Measurements from ENCODE around the gene CPNE7. TPM values are rescaled to one million over a fixed set of nuclear protein-coding genes. Genes with fewer than 3 reads are reported as not detected.

The CPNE7 gene
- total and polyA plus RNA-seq, 2 of the 13 experiments (the other 11 are each of a cell fraction or from before 2014, with no cell fraction given) = 0.59 TPM; not detected in 1

GRCh38 chr16:89572485-89573205 is 2.9 kb upstream of the CPNE7 start (continued):
- TF ChIP-seq RXRB (CRISPR knock-in tag; IDR thresholded peaks at IDR 0.05; ENCODE audit: borderline replicate concordance) (peak; percentile 52), ZNF570 (CRISPR knock-in tag; IDR thresholded peaks at IDR 0.05; ENCODE audit: borderline replicate concordance) (no peak), CEBPG (CRISPR knock-in tag; IDR thresholded peaks at IDR 0.05) (no peak), CTCF (CRISPR knock-in tag; IDR thresholded peaks at IDR 0.05) (no peak), ZNF597 (CRISPR knock-in tag; IDR thresholded peaks at IDR 0.05) (no peak), ZKSCAN5 (CRISPR knock-in tag; IDR thresholded peaks at IDR 0.05) (0 out of 2 replicates have a peak, but pooled peaks have one; percentile 61), ESRRA (CRISPR knock-in tag; IDR thresholded peaks at IDR 0.05; ENCODE audit: low read depth) (peak; percentile 91), ZNF317 (CRISPR knock-in tag; IDR thresholded peaks at IDR 0.05) (peak; percentile 47; the same call in 1 of the 2 replicates), FOSL2 (CRISPR knock-in tag; IDR thresholded peaks at IDR 0.05) (peak; percentile 36), ZNF354B (CRISPR knock-in tag; IDR thresholded peaks at IDR 0.05) (no peak), JUN (CRISPR knock-in tag; IDR thresholded peaks at IDR 0.05) (peak; percentile 93), PLRG1 (conservative IDR thresholded peaks at IDR 0.05) (no peak), POLR2G (IDR thresholded peaks at IDR 0.05; ENCODE audit: low read depth, low read length) (peak; percentile 72)
- TF ChIP-seq, protein P1, sequence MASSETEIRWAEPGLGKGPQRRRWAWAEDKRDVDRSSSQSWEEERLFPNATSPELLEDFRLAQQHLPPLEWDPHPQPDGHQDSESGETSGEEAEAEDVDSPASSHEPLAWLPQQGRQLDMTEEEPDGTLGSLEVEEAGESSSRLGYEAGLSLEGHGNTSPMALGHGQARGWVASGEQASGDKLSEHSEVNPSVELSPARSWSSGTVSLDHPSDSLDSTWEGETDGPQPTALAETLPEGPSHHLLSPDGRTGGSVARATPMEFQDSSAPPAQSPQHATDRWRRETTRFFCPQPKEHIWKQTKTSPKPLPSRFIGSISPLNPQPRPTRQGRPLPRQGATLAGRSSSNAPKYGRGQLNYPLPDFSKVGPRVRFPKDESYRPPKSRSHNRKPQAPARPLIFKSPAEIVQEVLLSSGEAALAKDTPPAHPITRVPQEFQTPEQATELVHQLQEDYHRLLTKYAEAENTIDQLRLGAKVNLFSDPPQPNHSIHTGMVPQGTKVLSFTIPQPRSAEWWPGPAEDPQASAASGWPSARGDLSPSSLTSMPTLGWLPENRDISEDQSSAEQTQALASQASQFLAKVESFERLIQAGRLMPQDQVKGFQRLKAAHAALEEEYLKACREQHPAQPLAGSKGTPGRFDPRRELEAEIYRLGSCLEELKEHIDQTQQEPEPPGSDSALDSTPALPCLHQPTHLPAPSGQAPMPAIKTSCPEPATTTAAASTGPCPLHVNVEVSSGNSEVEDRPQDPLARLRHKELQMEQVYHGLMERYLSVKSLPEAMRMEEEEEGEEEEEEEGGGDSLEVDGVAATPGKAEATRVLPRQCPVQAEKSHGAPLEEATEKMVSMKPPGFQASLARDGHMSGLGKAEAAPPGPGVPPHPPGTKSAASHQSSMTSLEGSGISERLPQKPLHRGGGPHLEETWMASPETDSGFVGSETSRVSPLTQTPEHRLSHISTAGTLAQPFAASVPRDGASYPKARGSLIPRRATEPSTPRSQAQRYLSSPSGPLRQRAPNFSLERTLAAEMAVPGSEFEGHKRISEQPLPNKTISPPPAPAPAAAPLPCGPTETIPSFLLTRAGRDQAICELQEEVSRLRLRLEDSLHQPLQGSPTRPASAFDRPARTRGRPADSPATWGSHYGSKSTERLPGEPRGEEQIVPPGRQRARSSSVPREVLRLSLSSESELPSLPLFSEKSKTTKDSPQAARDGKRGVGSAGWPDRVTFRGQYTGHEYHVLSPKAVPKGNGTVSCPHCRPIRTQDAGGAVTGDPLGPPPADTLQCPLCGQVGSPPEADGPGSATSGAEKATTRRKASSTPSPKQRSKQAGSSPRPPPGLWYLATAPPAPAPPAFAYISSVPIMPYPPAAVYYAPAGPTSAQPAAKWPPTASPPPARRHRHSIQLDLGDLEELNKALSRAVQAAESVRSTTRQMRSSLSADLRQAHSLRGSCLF (CRISPR knock-in tag; IDR thresholded peaks at IDR 0.05; ENCODE audit: borderline replicate concordance) = no peak
- TF ChIP-seq, protein P2, sequence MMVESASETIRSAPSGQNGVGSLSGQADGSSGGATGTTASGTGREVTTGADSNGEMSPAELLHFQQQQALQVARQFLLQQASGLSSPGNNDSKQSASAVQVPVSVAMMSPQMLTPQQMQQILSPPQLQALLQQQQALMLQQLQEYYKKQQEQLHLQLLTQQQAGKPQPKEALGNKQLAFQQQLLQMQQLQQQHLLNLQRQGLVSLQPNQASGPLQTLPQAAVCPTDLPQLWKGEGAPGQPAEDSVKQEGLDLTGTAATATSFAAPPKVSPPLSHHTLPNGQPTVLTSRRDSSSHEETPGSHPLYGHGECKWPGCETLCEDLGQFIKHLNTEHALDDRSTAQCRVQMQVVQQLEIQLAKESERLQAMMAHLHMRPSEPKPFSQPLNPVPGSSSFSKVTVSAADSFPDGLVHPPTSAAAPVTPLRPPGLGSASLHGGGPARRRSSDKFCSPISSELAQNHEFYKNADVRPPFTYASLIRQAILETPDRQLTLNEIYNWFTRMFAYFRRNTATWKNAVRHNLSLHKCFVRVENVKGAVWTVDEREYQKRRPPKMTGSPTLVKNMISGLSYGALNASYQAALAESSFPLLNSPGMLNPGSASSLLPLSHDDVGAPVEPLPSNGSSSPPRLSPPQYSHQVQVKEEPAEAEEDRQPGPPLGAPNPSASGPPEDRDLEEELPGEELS (CRISPR knock-in tag; IDR thresholded peaks at IDR 0.05) = peak; percentile 42; the same call in 1 of the 2 replicates
- TF ChIP-seq, protein P3, sequence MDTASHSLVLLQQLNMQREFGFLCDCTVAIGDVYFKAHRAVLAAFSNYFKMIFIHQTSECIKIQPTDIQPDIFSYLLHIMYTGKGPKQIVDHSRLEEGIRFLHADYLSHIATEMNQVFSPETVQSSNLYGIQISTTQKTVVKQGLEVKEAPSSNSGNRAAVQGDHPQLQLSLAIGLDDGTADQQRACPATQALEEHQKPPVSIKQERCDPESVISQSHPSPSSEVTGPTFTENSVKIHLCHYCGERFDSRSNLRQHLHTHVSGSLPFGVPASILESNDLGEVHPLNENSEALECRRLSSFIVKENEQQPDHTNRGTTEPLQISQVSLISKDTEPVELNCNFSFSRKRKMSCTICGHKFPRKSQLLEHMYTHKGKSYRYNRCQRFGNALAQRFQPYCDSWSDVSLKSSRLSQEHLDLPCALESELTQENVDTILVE (CRISPR knock-in tag; IDR thresholded peaks at IDR 0.05) = 0 out of 2 replicates have a peak, but pooled peaks have one; percentile 35
- TF ChIP-seq, protein P4, sequence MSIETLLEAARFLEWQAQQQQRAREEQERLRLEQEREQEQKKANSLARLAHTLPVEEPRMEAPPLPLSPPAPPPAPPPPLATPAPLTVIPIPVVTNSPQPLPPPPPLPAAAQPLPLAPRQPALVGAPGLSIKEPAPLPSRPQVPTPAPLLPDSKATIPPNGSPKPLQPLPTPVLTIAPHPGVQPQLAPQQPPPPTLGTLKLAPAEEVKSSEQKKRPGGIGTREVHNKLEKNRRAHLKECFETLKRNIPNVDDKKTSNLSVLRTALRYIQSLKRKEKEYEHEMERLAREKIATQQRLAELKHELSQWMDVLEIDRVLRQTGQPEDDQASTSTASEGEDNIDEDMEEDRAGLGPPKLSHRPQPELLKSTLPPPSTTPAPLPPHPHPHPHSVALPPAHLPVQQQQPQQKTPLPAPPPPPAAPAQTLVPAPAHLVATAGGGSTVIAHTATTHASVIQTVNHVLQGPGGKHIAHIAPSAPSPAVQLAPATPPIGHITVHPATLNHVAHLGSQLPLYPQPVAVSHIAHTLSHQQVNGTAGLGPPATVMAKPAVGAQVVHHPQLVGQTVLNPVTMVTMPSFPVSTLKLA (IDR thresholded peaks at IDR 0.05) = no peak

All from HepG2 (cell line).